Measurements from ENCODE around the gene COL23A1. TPM values are rescaled to one million over a fixed set of nuclear protein-coding genes. Genes with fewer than 3 reads are reported as not detected.

Gene COL23A1
- total RNA-seq, 1 experiment from 2014 or later, result not detected

DNA sequence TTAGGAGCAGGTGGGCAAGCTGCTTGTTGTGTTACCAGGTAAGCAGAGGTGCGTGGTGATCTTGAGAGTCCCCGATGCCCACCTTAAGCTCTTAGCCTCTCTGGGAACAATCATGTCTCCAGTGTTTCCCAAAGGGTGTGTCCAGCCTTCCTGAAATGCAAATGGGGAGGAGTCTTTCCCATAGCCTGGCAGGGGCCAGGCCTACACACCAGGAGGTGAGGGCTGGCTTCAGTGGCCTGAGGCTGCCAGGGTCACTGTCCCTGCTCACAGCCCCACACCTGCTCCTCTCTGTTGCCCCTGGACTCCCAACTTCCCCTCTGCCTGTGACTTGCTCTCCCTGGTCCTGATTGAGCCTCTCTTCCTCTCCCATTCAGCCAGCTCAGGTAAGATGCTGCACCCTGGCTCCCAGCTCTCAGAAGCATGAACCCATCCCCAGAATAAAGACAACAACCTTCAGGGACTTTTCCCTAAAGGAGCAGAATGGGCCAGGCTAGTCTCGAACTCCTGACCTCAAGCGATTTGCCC lies 291.8 kb downstream of the COL23A1 start:
- Histone ChIP-seq H3K27me3 (no peaks in the 10 kb centered on the region; the same call in 1 of the 2 replicates), H3K27ac (no peak overlapping the region), H3K4me3 (no peak overlapping the region), H3K4me1 (no peaks in the 10 kb centered on the region), H3K36me3 (no peaks in the 10 kb centered on the region), H3K9me3 (replicated peaks) (peaks cover 5% of the 10 kb centered on the region)
- no peak for DNase-seq

DNA sequence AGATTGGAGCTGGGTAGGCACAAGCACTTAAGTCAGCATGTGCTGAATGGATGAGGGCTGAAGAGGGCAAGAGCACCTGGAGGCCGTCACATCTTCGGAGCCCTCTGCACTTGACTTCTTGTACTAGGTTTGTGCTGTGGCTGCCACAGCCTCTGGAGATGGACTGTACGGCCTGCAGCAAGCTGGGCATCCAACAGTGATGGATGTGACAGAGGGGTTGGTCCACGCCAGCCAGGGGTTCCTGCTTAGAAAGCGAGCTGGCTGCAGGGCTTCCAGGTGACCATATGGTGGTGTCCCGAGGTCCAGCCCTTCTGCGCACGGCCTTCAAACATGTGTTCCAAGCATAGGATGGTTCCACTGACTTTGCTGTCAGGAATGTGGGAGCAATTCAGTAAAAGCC lies 292.4 kb downstream of the COL23A1 start:
- H3K36me3 ChIP-seq, result no peaks in the 10 kb centered on the region
- no peak overlapping the region for H3K4me3 ChIP-seq
- H3K27ac ChIP-seq, result no peak overlapping the region
- DNase-seq, result no peak
- peaks cover 5% of the 10 kb centered on the region for H3K9me3 ChIP-seq (replicated peaks)
- H3K4me1 ChIP-seq, result no peaks in the 10 kb centered on the region
- no peaks in the 10 kb centered on the region; the same call in 1 of the 2 replicates for H3K27me3 ChIP-seq

DNA sequence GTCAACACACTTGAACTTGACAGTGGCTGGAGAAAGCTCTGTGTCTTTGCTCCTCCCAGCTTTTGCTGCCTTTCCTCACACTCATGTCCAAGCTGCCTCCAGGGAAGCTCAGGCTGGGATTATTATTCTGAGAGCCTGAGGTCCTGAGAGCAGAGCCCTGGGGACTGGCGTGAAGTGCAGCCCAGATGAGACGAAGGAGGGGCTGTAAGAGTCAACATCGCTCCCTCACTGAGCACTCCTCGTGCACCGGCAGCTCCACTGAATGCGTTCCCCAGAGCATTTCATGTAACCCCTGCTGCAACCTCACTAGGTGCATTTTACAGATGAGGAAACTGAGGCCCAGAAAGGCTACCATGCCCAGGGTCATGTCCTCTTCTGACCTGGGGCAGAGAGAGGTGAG lies 294.1 kb downstream of the COL23A1 start:
- no peak for DNase-seq
- H3K4me3 ChIP-seq, result no peak overlapping the region
- no peaks in the 10 kb centered on the region for H3K36me3 ChIP-seq
- peaks cover 1% of the 10 kb centered on the region; the same call in 1 of the 2 replicates for H3K27me3 ChIP-seq
- no peaks in the 10 kb centered on the region for H3K4me1 ChIP-seq
- peaks cover 5% of the 10 kb centered on the region for H3K9me3 ChIP-seq (replicated peaks)
- H3K27ac ChIP-seq, result no peak overlapping the region

DNA sequence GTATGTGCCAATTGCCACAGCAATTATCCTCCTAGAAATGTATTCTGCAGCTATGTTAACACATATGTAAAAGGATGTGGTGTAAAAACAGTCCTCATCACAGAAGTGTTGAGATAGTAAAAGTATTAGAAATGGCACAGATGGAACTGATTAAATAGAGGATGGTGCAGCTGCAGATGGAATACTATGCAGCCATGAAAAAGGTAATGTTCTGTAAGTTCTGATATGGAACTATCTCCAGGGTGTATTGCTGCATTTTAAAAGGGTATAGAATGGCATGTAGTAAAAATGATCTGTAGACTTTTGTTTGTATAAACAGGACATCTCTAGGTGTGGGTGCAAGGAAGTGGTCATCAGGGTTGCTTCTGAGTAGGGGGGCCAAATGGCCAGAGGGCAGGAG lies 294.6 kb downstream of the COL23A1 start:
- Histone ChIP-seq H3K4me1 (no peaks in the 10 kb centered on the region), H3K9me3 (replicated peaks) (peaks cover 5% of the 10 kb centered on the region), H3K27ac (no peak overlapping the region), H3K27me3 (peaks cover 4% of the 10 kb centered on the region), H3K36me3 (no peaks in the 10 kb centered on the region), H3K4me3 (no peak overlapping the region)
- no peak for DNase-seq

DNA sequence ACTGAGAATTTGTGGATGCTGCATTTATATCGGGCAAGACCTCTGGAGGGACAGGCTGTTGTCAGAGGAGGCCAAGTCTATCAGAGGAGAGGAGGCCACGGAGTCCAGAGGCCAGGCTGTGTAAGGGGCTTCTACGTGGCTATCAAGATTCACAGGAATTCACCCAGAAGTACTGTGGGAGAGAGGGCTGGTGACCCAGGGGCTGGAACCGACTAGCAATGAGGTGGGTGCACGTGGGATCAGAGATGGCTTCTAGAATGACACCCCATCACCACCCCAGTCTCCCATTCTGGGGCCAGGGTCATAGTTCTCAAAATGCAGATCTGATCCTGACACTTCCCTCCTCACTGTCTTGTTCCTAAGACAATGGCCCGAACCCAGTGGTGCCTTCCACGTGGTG lies 296.4 kb downstream of the COL23A1 start:
- Histone ChIP-seq H3K4me1 (no peaks in the 10 kb centered on the region), H3K27ac (no peak overlapping the region), H3K36me3 (no peaks in the 10 kb centered on the region), H3K27me3 (peaks cover 20% of the 10 kb centered on the region), H3K4me3 (no peak overlapping the region), H3K9me3 (replicated peaks) (peaks cover 5% of the 10 kb centered on the region)
- DNase-seq, result no peak

DNA sequence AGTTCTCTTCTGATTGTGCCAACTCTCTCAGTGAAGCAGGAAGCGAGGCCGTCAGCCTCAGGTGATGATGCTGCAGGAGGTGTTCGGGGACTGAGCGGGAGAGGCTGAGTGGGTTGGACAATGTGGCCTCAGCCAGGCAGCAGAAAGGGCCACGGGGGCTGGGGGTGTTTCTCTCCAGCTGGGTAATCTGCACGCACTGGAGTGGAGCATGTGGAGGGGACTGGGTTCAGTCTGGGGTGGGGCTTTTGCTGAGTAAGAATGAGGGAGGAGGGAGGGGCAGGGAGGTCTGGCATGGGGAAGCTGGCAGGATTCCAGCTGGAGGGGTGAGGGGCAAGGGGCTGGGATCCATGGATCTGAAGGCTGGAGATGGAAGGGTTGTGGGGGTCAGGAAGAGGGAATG lies 296.8 kb downstream of the COL23A1 start:
- H3K36me3 ChIP-seq, result no peaks in the 10 kb centered on the region
- H3K27ac ChIP-seq, result no peak overlapping the region
- no peaks in the 10 kb centered on the region for H3K4me1 ChIP-seq
- peaks cover 24% of the 10 kb centered on the region for H3K27me3 ChIP-seq
- H3K4me3 ChIP-seq, result no peak overlapping the region
- DNase-seq, result no peak
- peaks cover 5% of the 10 kb centered on the region for H3K9me3 ChIP-seq (replicated peaks)

DNA sequence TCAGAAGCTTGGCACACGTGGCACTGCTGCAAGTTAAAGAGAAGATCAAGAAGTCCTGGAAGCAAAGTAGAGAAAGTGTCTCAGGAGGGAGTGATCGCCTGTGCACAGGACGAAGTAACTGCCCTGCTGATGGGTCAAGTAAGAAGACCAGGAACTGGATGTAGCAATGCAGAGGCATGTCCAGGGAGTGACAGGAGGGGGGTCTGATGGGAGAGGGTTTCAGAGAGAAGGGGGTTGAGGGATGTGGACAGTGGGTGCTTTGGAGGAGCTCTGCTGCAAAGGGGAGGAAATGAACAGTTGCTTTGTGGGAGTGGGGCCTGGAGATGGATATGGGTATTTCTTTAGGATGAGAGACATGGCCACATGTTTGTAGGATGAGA lies 297.4 kb downstream of the COL23A1 start:
- H3K9me3 ChIP-seq (replicated peaks), result peaks cover 5% of the 10 kb centered on the region
- no peak overlapping the region for H3K4me3 ChIP-seq
- no peak for DNase-seq
- H3K27me3 ChIP-seq, result peaks cover 26% of the 10 kb centered on the region
- H3K4me1 ChIP-seq, result no peaks in the 10 kb centered on the region
- no peaks in the 10 kb centered on the region for H3K36me3 ChIP-seq
- H3K27ac ChIP-seq, result no peak overlapping the region

DNA sequence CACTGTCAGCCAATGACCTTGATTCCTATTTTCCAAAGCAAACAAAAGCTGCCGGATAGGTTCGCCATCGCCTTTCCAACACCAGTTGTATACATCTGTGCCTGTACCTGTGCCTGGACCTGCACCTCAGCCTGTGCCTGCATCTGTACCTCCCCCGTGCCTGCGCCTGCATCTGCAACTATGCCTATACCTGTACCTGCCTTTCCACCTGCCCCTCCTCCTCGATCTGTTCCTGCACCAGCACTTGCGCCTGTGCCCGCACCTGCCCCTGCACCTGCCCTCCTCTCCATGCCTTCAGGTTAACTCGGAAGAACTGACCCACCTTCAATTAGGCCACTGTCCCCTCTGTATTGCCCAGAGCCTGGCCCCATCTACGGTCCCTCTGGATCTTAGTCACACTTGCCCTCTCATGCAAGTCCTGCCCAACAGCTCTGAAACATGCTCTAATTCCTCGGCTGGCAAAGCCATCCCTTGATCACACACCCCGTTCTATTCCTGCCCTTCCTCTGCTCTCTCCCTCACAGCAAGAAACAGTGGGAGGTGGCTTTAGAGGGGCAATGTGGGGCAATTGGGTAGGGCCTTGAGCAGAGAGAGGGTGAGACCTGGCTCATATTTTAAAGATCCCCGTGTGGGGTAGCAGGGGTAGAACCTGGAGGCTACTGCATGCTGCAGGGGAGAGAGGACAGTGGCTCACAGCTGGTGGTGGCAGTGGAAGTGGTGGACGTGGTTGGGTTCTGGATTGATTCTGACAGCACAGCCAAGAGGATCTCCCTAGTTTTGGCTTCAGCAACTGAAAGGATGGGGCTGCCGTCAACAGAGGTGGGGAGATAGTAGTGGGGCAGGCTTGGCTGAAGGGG lies 298.0 kb downstream of the COL23A1 start:
- Histone ChIP-seq H3K4me3 (no peak overlapping the region), H3K27ac (no peak overlapping the region), H3K27me3 (peaks cover 26% of the 10 kb centered on the region), H3K9me3 (replicated peaks) (peaks cover 5% of the 10 kb centered on the region), H3K36me3 (no peaks in the 10 kb centered on the region), H3K4me1 (no peaks in the 10 kb centered on the region)
- no peak for DNase-seq

DNA sequence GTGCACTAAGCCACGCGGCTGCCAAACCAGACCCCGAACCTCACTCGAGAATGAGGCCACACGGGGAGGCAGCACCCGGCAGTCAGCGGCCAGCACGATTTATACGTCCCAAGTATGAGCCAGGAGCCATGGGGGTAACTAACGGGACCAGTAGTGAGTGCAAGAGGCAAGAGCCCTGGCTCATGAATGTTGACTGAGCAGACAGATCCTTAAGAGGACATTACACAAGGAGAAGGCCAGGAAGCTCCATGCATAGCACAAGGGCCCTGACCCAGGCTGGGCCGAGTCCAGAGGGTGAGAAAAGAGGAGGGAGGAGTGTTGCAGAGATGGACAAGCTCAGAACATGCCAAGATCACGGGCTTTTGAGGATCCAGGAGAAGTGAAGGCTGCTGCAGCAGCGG lies 299.0 kb downstream of the COL23A1 start:
- no peak for DNase-seq
- no peak overlapping the region for H3K4me3 ChIP-seq
- peaks cover 5% of the 10 kb centered on the region for H3K9me3 ChIP-seq (replicated peaks)
- H3K27me3 ChIP-seq, result peaks cover 26% of the 10 kb centered on the region
- H3K4me1 ChIP-seq, result no peaks in the 10 kb centered on the region
- H3K27ac ChIP-seq, result no peak overlapping the region
- no peaks in the 10 kb centered on the region for H3K36me3 ChIP-seq

DNA sequence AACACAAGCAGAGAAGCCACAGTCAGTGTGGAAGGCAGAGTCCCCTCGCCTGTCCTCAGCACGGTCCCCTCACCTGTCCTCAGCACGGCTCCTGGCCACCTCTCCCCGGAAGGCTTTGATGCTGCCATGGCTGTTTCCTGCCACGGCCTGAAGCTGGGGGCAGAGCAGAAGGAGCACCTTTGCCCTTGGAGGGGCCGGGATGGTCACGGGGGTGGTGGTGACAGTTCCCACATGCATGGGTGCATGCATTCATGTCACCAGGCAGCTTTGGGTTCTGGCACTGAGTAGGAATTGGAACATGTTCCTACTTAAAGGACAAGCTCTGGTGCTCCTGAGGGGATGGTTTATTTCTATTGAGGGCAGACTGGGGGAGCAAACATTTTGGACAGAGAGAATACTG lies 299.8 kb downstream of the COL23A1 start:
- no peaks in the 10 kb centered on the region for H3K4me1 ChIP-seq
- H3K4me3 ChIP-seq, result no peak overlapping the region
- no peak overlapping the region for H3K27ac ChIP-seq
- no peak for DNase-seq
- H3K27me3 ChIP-seq, result peaks cover 26% of the 10 kb centered on the region
- H3K9me3 ChIP-seq (replicated peaks), result peaks cover 1% of the 10 kb centered on the region
- no peaks in the 10 kb centered on the region for H3K36me3 ChIP-seq

DNA sequence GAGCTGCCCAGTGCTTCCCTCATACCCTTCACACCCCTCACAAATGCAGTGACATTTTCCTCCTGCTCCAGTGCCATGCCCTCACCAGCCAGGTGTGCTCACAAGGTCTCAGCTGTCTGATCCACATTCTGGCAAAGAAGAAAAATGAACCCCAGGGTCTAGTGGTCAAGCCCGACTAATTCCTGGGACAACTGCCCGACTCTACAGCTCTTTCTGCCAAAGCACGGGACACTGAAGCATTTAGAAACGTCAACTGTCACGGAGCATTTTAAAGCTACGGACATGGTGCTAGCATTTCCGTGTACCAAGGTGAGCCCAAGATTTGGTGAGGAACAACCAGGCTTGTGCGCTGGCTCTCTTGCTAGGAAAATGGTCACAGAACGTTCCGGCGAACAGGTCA lies 300.8 kb downstream of the COL23A1 start:
- Histone ChIP-seq H3K27ac (no peak overlapping the region), H3K36me3 (no peaks in the 10 kb centered on the region), H3K4me3 (no peak overlapping the region), H3K9me3 (replicated peaks) (no peaks in the 10 kb centered on the region), H3K27me3 (peaks cover 26% of the 10 kb centered on the region), H3K4me1 (no peaks in the 10 kb centered on the region)
- no peak for DNase-seq

DNA sequence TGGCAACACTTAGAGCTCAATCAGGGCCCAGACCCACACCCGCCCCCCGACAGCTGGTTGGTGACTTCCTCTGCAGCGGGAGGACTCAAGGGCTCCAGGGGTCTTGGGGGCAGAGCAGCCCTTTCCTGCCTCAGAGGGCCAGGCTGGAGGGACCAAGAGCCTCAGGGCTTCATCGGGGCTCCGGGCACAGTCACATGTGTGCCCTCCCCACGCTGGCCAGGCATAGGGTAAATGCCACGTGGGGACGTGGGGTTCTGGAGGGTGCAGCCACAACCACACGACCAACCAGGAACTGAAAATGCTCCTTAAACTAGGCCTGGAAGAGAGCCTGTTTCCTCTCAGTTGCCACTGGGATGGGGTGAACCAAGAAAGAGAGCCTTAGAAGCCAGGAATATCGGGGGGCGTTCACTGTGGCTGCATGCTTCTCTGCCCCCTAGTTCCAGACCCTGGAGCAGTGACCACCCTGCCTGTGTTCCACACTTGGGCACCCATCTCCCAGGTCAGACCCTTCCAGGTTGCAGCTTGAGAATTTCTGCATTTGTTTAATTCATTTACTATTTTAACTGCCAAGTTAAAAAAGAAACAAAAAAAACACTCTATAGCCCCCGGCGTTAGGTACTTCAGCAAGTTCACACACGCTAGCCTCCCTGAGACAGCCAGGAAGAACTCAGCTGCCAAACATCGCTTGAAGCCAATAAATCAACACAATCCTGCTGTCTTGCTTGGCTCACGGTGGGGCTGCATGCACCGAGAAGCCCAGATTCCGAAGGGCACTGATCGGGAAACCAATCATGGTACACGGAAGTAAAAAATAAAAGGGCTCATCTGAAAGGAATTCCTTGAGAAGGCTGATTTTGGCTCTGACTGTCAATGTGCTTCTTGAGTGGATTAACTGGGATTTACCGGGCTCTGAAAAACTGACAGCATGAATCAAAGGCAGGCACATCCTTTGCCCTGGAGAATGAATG lies 301.5 kb downstream of the COL23A1 start:
- Histone ChIP-seq H3K4me3 (no peak overlapping the region), H3K36me3 (no peaks in the 10 kb centered on the region), H3K27ac (no peak overlapping the region), H3K9me3 (replicated peaks) (no peaks in the 10 kb centered on the region), H3K4me1 (no peaks in the 10 kb centered on the region), H3K27me3 (peaks cover 26% of the 10 kb centered on the region)
- no peak for DNase-seq

DNA sequence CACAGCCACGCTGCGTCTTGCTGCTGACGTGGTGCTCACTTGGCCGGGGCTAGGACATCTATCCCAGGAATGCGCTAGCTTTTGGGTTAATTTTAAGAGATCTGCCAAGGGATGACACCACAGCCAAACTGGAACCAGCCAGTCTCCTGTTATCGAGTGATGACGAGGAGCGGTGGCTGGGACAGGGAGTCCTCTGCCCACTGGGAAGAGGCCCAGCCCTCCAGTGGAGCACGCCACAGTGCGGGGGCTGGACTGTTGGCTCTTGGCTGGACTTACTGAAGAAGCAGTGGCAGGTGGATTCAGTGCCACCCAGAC lies 302.4 kb downstream of the COL23A1 start:
- no peak overlapping the region for H3K27ac ChIP-seq
- peaks cover 26% of the 10 kb centered on the region for H3K27me3 ChIP-seq
- DNase-seq, result no peak
- H3K4me1 ChIP-seq, result no peaks in the 10 kb centered on the region
- no peaks in the 10 kb centered on the region for H3K9me3 ChIP-seq (replicated peaks)
- H3K4me3 ChIP-seq, result no peak overlapping the region
- no peaks in the 10 kb centered on the region for H3K36me3 ChIP-seq

DNA sequence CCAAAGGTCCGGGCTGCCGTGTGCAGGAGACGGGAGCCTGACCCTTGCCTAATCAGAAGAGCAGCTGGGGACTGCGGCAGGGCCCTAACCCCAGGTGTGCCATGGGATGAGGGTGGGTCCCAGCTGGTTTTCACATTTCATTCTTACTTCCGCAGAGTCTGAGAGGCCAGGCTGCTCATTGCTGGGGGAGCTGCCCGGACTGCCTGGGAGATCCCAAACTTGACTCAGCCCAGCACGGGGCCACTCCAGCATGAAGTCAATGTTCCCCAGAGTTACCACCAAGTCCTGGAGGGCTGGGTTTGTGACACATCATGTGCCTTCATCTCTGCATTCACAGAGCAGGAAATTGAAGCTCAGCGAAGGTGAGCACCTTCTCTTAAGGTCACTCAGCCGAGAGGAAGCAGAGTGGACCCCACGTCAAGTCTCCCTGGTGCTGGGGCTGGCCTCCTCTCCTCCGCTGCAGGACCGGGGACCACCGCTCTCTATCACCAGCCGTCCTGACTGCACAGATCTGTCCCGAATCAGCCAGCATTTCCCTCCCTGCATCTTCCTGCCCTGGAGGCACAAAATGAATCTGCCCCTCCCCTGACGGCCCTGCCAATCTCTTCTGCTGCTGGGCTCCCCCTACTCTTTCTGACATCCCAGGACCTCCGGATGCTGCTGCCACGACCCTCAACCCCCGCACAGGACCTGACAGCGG lies 303.0 kb downstream of the COL23A1 start:
- Histone ChIP-seq H3K27ac (no peak overlapping the region), H3K4me3 (no peak overlapping the region), H3K9me3 (replicated peaks) (no peaks in the 10 kb centered on the region), H3K4me1 (no peaks in the 10 kb centered on the region), H3K27me3 (peaks cover 26% of the 10 kb centered on the region), H3K36me3 (no peaks in the 10 kb centered on the region)
- no peak for DNase-seq
